Activated CD4-positive, alpha-beta memory T cell treated with anti-CD3 and anti-CD28 coated beads for 36 hours (primary cell): ENCODE measurements around the gene IL1R1. TPM values are rescaled to one million over a fixed set of nuclear protein-coding genes. Genes with fewer than 3 reads are reported as not detected.
"Not testable (repeated sequence)": the region's sequence is repeated elsewhere in the genome, so short reads cannot be mapped to it uniquely, and the experiment has no call there.

Experiments
- CTCF ChIA-PET: fragments of 350-600 bp; sonication (Branson Sonifier 250); formaldehyde crosslinking; loops from one replicate; lab custom pipeline; 2021; ENCODE audit warnings: antibody characterized with exemption, inconsistent platforms; lab: Charles Lee
- POLR2A ChIA-PET: fragments of 350-600 bp; sonication (Branson Sonifier 250); formaldehyde crosslinking; loops from one replicate; lab custom pipeline; 2021; ENCODE audit warnings: antibody characterized with exemption; lab: Charles Lee
- DNase-seq: peaks from one replicate; pipeline ENCODE4 v3.0.0-alpha.2; 2020
- H3K27ac Mint-ChIP-seq: one replicate; pipeline ENCODE4 v1.8.0; 2021; ENCODE audit warnings: mixed read lengths
- H3K27me3 Mint-ChIP-seq: one replicate; pipeline ENCODE4 v1.8.0; 2021; ENCODE audit warnings: mixed read lengths
- H3K36me3 Mint-ChIP-seq: one replicate; pipeline ENCODE4 v1.8.0; 2021; ENCODE audit warnings: mixed read lengths
- H3K4me1 Mint-ChIP-seq: one replicate; pipeline ENCODE4 v1.8.0; 2021; ENCODE audit warnings: low read depth, mixed read lengths
- H3K4me3 Mint-ChIP-seq: one replicate; pipeline ENCODE4 v1.8.0; 2021; ENCODE audit warnings: mild to moderate bottlenecking, mixed read lengths
- H3K9me3 Mint-ChIP-seq: one replicate; pipeline ENCODE4 v1.8.0; 2021; ENCODE audit warnings: mixed read lengths
- intact Hi-C: fragments of 100-400 bp; cut with micrococcal nuclease; formaldehyde crosslinking; loops from one replicate; pipeline ENCODE4 v1.15.1; 2023
- total RNA-seq, 2 experiments: library from RNA; stranded (reverse); gene quantifications; one replicate each; pipeline ENCODE4 v1.2.3, GENCODE V29; 2021

Gene IL1R1
- total RNA-seq, 2 experiments from 2014 or later = 20.3 to 20.4 TPM

GRCh38 chr2:102122909-102123308 is 19.6 kb upstream of the IL1R1 start:
- intact Hi-C loops = no loop called here
- ChIA-PET POLR2A (no interaction called here), CTCF (interaction anchor here (1.1 to 1.2 kb wide), 2 partner anchors 103 to 118 kb away, joined by 3 to 4 read pairs; no protein-coding TSS in a partner anchor)
- H3K27ac Mint-ChIP-seq = no peak overlapping the region
- peaks cover 18% of the 10 kb centered on the region for H3K4me1 Mint-ChIP-seq
- H3K9me3 Mint-ChIP-seq = peaks cover 7% of the 10 kb centered on the region
- H3K4me3 Mint-ChIP-seq = no peak overlapping the region
- peaks cover 7% of the 10 kb centered on the region for H3K27me3 Mint-ChIP-seq
- DNase-seq = no peak
- H3K36me3 Mint-ChIP-seq = peaks cover 8% of the 10 kb centered on the region

- intact Hi-C loops = not testable (repeated sequence)
Measured at GRCh38 chr2:102124421-102124820, 18.1 kb upstream of the IL1R1 start.

GRCh38 chr2:102126169-102126568 is 16.4 kb upstream of the IL1R1 start:
- intact Hi-C loops = no loop called here
- peaks cover 19% of the 10 kb centered on the region for H3K36me3 Mint-ChIP-seq
- ChIA-PET POLR2A (interaction anchor here (0.6 to 3.0 kb wide), 5 partner anchors 11 to 64 kb away, joined by 3 to 32 read pairs (median 4); no protein-coding TSS in a partner anchor), CTCF (interaction anchor here (0.7 to 3.0 kb wide), 4 partner anchors 11 to 313 kb away, joined by 3 to 12 read pairs (median 8); no protein-coding TSS in a partner anchor)
- H3K27ac Mint-ChIP-seq = peak overlapping the region; percentile 39
- H3K4me3 Mint-ChIP-seq = no peak overlapping the region
- peaks cover 8% of the 10 kb centered on the region for H3K27me3 Mint-ChIP-seq
- peaks cover 34% of the 10 kb centered on the region for H3K4me1 Mint-ChIP-seq
- no peak for DNase-seq
- peaks cover 11% of the 10 kb centered on the region for H3K9me3 Mint-ChIP-seq

More at GRCh38 chr2:102124421-102124820, 18.1 kb upstream of the IL1R1 start:
- Mint-ChIP-seq H3K36me3 (peaks cover 14% of the 10 kb centered on the region), H3K4me1 (peaks cover 29% of the 10 kb centered on the region)
- DNase-seq, H3K4me3 Mint-ChIP-seq, H3K27ac Mint-ChIP-seq, H3K27me3 Mint-ChIP-seq, H3K9me3 Mint-ChIP-seq, POLR2A ChIA-PET: not testable (repeated sequence)
- CTCF ChIA-PET = interaction anchor here (1.3 kb wide), 1 partner anchor 116 kb away, joined by 3 read pairs; no protein-coding TSS in a partner anchor

GRCh38 chr2:102126660-102127059 is 15.9 kb upstream of the IL1R1 start:
- H3K4me3 Mint-ChIP-seq = no peak overlapping the region

GRCh38 chr2:102129082-102129481 is 13.5 kb upstream of the IL1R1 start:
- peaks cover 23% of the 10 kb centered on the region for H3K9me3 Mint-ChIP-seq
- H3K36me3 Mint-ChIP-seq = peaks cover 26% of the 10 kb centered on the region
- peaks cover 42% of the 10 kb centered on the region for H3K4me1 Mint-ChIP-seq
- no peak overlapping the region for H3K4me3 Mint-ChIP-seq
- H3K27me3 Mint-ChIP-seq = peaks cover 12% of the 10 kb centered on the region
- CTCF ChIA-PET = interaction anchor here (1.2 to 1.9 kb wide), 3 partner anchors 14 to 112 kb away, joined by 3 to 7 read pairs (median 3); partner anchors contain the start of gene IL1R1
- intact Hi-C loops = loop anchor here (2.0 kb wide), 1 partner anchor 14 kb away; no protein-coding TSS in a partner anchor
- POLR2A ChIA-PET = no interaction called here
- no peak for DNase-seq
- H3K27ac Mint-ChIP-seq = peak overlapping the region; percentile 90

More at GRCh38 chr2:102126660-102127059, 15.9 kb upstream of the IL1R1 start:
- Mint-ChIP-seq H3K9me3 (peaks cover 16% of the 10 kb centered on the region), H3K27ac (peak overlapping the region; percentile 90), H3K27me3 (peaks cover 12% of the 10 kb centered on the region), H3K4me1 (peaks cover 38% of the 10 kb centered on the region), H3K36me3 (peaks cover 24% of the 10 kb centered on the region)
- CTCF ChIA-PET = interaction anchor here (0.7 to 3.0 kb wide), 4 partner anchors 12 to 313 kb away, joined by 3 to 12 read pairs (median 8); no protein-coding TSS in a partner anchor
- intact Hi-C loops = loop anchor here (1.0 kb wide), 2 partner anchors 26 to 43 kb away; no protein-coding TSS in a partner anchor
- POLR2A ChIA-PET = interaction anchor here (0.6 to 3.0 kb wide), 6 partner anchors 11 to 64 kb away, joined by 3 to 32 read pairs (median 4); no protein-coding TSS in a partner anchor
- no peak for DNase-seq

- intact Hi-C loops = loop anchor here (2.0 kb wide), 1 partner anchor 15 kb away; no protein-coding TSS in a partner anchor
- Mint-ChIP-seq H3K36me3 (peaks cover 26% of the 10 kb centered on the region), H3K4me3 (no peak overlapping the region), H3K4me1 (peaks cover 42% of the 10 kb centered on the region), H3K9me3 (peaks cover 23% of the 10 kb centered on the region), H3K27me3 (peaks cover 9% of the 10 kb centered on the region), H3K27ac (peak overlapping the region; percentile 53)
- no peak for DNase-seq
- POLR2A ChIA-PET = no interaction called here
- CTCF ChIA-PET = interaction anchor here (1.2 to 1.9 kb wide), 3 partner anchors 36 to 111 kb away, joined by 3 to 7 read pairs (median 3); no protein-coding TSS in a partner anchor
Measured at GRCh38 chr2:102129951-102130646, 12.4 kb upstream of the IL1R1 start.

GRCh38 chr2:102130647-102130991 is 11.9 kb upstream of the IL1R1 start:
- Mint-ChIP-seq H3K4me3 (no peak overlapping the region), H3K27ac (peak overlapping the region; percentile 53), H3K9me3 (peaks cover 23% of the 10 kb centered on the region), H3K4me1 (peaks cover 42% of the 10 kb centered on the region), H3K27me3 (peaks cover 6% of the 10 kb centered on the region), H3K36me3 (peaks cover 26% of the 10 kb centered on the region)
- ChIA-PET POLR2A (no interaction called here), CTCF (interaction anchor here (1.3 kb wide), 1 partner anchor 110 kb away, joined by 3 read pairs; no protein-coding TSS in a partner anchor)
- DNase-seq = no peak
- intact Hi-C loops = no loop called here

GRCh38 chr2:102131564-102131963 is 11.0 kb upstream of the IL1R1 start:
- intact Hi-C loops = no loop called here
- Mint-ChIP-seq H3K4me3 (no peak overlapping the region), H3K4me1 (peaks cover 48% of the 10 kb centered on the region), H3K9me3 (peaks cover 25% of the 10 kb centered on the region), H3K27me3 (peaks cover 5% of the 10 kb centered on the region), H3K36me3 (peaks cover 23% of the 10 kb centered on the region), H3K27ac (no peak overlapping the region)
- ChIA-PET CTCF (no interaction called here), POLR2A (no interaction called here)
- DNase-seq = no peak

- H3K27ac Mint-ChIP-seq = peak overlapping the region; percentile 70
- H3K9me3 Mint-ChIP-seq = peaks cover 15% of the 10 kb centered on the region
- ChIA-PET CTCF (interaction anchor here (0.8 to 3.1 kb wide), 12 partner anchors 9 to 306 kb away, joined by 3 to 21 read pairs (median 6); no protein-coding TSS in a partner anchor), POLR2A (interaction anchor here (0.7 to 2.5 kb wide), 13 partner anchors 10 to 138 kb away, joined by 3 to 32 read pairs (median 5); no protein-coding TSS in a partner anchor)
- peaks cover 17% of the 10 kb centered on the region for H3K27me3 Mint-ChIP-seq
- H3K4me3 Mint-ChIP-seq = peak overlapping the region; percentile 4
- intact Hi-C loops = loop anchor here (1.0 to 2.0 kb wide), 10 partner anchors 9 to 236 kb away; no protein-coding TSS in a partner anchor
- peaks cover 23% of the 10 kb centered on the region for H3K36me3 Mint-ChIP-seq
- H3K4me1 Mint-ChIP-seq = peaks cover 58% of the 10 kb centered on the region
- peak; percentile 73 for DNase-seq
Measured at GRCh38 chr2:102137138-102137537, 5.4 kb upstream of the IL1R1 start.

- Mint-ChIP-seq H3K27me3 (peaks cover 24% of the 10 kb centered on the region), H3K4me1 (peaks cover 59% of the 10 kb centered on the region), H3K27ac (peak overlapping the region; percentile 70), H3K9me3 (peaks cover 18% of the 10 kb centered on the region), H3K36me3 (peaks cover 27% of the 10 kb centered on the region), H3K4me3 (no peak overlapping the region)
- ChIA-PET POLR2A (interaction anchor here (0.9 to 2.5 kb wide), 7 partner anchors 10 to 138 kb away, joined by 3 to 32 read pairs (median 6); no protein-coding TSS in a partner anchor), CTCF (interaction anchor here (1.0 to 2.2 kb wide), 5 partner anchors 77 to 134 kb away, joined by 3 to 11 read pairs (median 3); no protein-coding TSS in a partner anchor)
- intact Hi-C loops = no loop called here
- DNase-seq = no peak
Measured at GRCh38 chr2:102138331-102138730, 4.2 kb upstream of the IL1R1 start.

GRCh38 chr2:102139851-102140250 is 2.7 kb upstream of the IL1R1 start:
- Mint-ChIP-seq H3K4me1 (peaks cover 61% of the 10 kb centered on the region), H3K27ac (peak overlapping the region; percentile 70), H3K4me3 (no peak overlapping the region), H3K36me3 (peaks cover 42% of the 10 kb centered on the region), H3K9me3 (peaks cover 32% of the 10 kb centered on the region), H3K27me3 (peaks cover 31% of the 10 kb centered on the region)
- ChIA-PET POLR2A (no interaction called here), CTCF (interaction anchor here (0.9 to 1.1 kb wide), 2 partner anchors 101 to 119 kb away, joined by 3 read pairs; no protein-coding TSS in a partner anchor)
- intact Hi-C loops = no loop called here
- DNase-seq = no peak
